ENCODE results near the gene PPP1R1A.
A peak's percentile ranks its signal among the peaks of the same experiment; 100 is the strongest.

The PPP1R1A gene

GRCh38 chr12:54589964-54590363 is 1.5 kb upstream of the PPP1R1A start:
- H3K4me1 Mint-ChIP-seq: peaks cover 10% of the 10 kb centered on the region
- H3K36me3 Mint-ChIP-seq: no peaks in the 10 kb centered on the region
- H3K27ac Mint-ChIP-seq: peak overlapping the region; percentile 5
- H3K9me3 Mint-ChIP-seq: no peaks in the 10 kb centered on the region
- H3K27me3 Mint-ChIP-seq: peaks cover 34% of the 10 kb centered on the region
- peak overlapping the region; percentile 51 for H3K4me3 Mint-ChIP-seq

- Mint-ChIP-seq H3K9me3 (no peaks in the 10 kb centered on the region), H3K27ac (no peak overlapping the region), H3K36me3 (no peaks in the 10 kb centered on the region), H3K27me3 (peaks cover 36% of the 10 kb centered on the region), H3K4me3 (peak overlapping the region; percentile 75), H3K4me1 (peaks cover 10% of the 10 kb centered on the region)
Measured at GRCh38 chr12:54588890-54589267, 420 bp upstream of the PPP1R1A start.

GRCh38 chr12:54587315-54587873 is 1.1 kb downstream of the PPP1R1A start:
- Mint-ChIP-seq H3K9me3 (no peaks in the 10 kb centered on the region), H3K27ac (no peak overlapping the region), H3K36me3 (no peaks in the 10 kb centered on the region), H3K4me3 (peak overlapping the region; percentile 40), H3K4me1 (peaks cover 10% of the 10 kb centered on the region), H3K27me3 (peaks cover 37% of the 10 kb centered on the region)

- Mint-ChIP-seq H3K27me3 (peaks cover 37% of the 10 kb centered on the region), H3K9me3 (no peaks in the 10 kb centered on the region), H3K27ac (no peak overlapping the region), H3K36me3 (no peaks in the 10 kb centered on the region), H3K4me3 (no peak overlapping the region), H3K4me1 (peaks cover 10% of the 10 kb centered on the region)
Measured at GRCh38 chr12:54586620-54587019, 1.8 kb downstream of the PPP1R1A start.

- no peak overlapping the region for H3K4me3 Mint-ChIP-seq
Measured at GRCh38 chr12:54585243-54585642, 3.2 kb downstream of the PPP1R1A start.

GRCh38 chr12:54584128-54584527 is 4.3 kb downstream of the PPP1R1A start:
- H3K9me3 Mint-ChIP-seq: no peaks in the 10 kb centered on the region
- H3K4me3 Mint-ChIP-seq: no peak overlapping the region
- H3K4me1 Mint-ChIP-seq: peaks cover 11% of the 10 kb centered on the region
- H3K27ac Mint-ChIP-seq: no peak overlapping the region
- no peaks in the 10 kb centered on the region for H3K36me3 Mint-ChIP-seq
- H3K27me3 Mint-ChIP-seq: peaks cover 25% of the 10 kb centered on the region

More at GRCh38 chr12:54585243-54585642, 3.2 kb downstream of the PPP1R1A start:
- no peaks in the 10 kb centered on the region for H3K9me3 Mint-ChIP-seq
- H3K36me3 Mint-ChIP-seq: no peaks in the 10 kb centered on the region
- H3K27ac Mint-ChIP-seq: no peak overlapping the region
- H3K4me1 Mint-ChIP-seq: peaks cover 10% of the 10 kb centered on the region
- peaks cover 35% of the 10 kb centered on the region for H3K27me3 Mint-ChIP-seq

GRCh38 chr12:54583726-54584125 is 4.7 kb downstream of the PPP1R1A start:
- H3K27me3 Mint-ChIP-seq: peaks cover 21% of the 10 kb centered on the region
- H3K4me3 Mint-ChIP-seq: no peak overlapping the region
- no peak overlapping the region for H3K27ac Mint-ChIP-seq

GRCh38 chr12:54581412-54581811 is 7.0 kb downstream of the PPP1R1A start:
- Mint-ChIP-seq H3K27ac (no peak overlapping the region), H3K36me3 (no peaks in the 10 kb centered on the region), H3K4me1 (peaks cover 5% of the 10 kb centered on the region), H3K27me3 (peaks cover 11% of the 10 kb centered on the region), H3K4me3 (no peak overlapping the region), H3K9me3 (no peaks in the 10 kb centered on the region)

More at GRCh38 chr12:54583726-54584125, 4.7 kb downstream of the PPP1R1A start:
- H3K9me3 Mint-ChIP-seq: no peaks in the 10 kb centered on the region
- H3K4me1 Mint-ChIP-seq: peaks cover 7% of the 10 kb centered on the region
- H3K36me3 Mint-ChIP-seq: no peaks in the 10 kb centered on the region

- H3K4me3 Mint-ChIP-seq: no peak overlapping the region
- H3K36me3 Mint-ChIP-seq: peaks cover 3% of the 10 kb centered on the region
- no peaks in the 10 kb centered on the region for H3K9me3 Mint-ChIP-seq
- H3K27ac Mint-ChIP-seq: no peak overlapping the region
- peaks cover 2% of the 10 kb centered on the region for H3K27me3 Mint-ChIP-seq
- peaks cover 5% of the 10 kb centered on the region for H3K4me1 Mint-ChIP-seq
Measured at GRCh38 chr12:54579696-54580333, 8.6 kb downstream of the PPP1R1A start.

- no peak overlapping the region for H3K27ac Mint-ChIP-seq
Measured at GRCh38 chr12:54579258-54579657, 9.2 kb downstream of the PPP1R1A start.

GRCh38 chr12:54578778-54579177 is 9.7 kb downstream of the PPP1R1A start:
- Mint-ChIP-seq H3K27ac (no peak overlapping the region), H3K9me3 (no peaks in the 10 kb centered on the region)

More at GRCh38 chr12:54579258-54579657, 9.2 kb downstream of the PPP1R1A start:
- Mint-ChIP-seq H3K36me3 (peaks cover 3% of the 10 kb centered on the region), H3K4me1 (peaks cover 5% of the 10 kb centered on the region), H3K27me3 (peaks cover 1% of the 10 kb centered on the region), H3K9me3 (no peaks in the 10 kb centered on the region), H3K4me3 (no peak overlapping the region)

GRCh38 chr12:54572881-54573280 is 15.6 kb downstream of the PPP1R1A start:
- no peaks in the 10 kb centered on the region for H3K9me3 Mint-ChIP-seq
- H3K36me3 Mint-ChIP-seq: peaks cover 7% of the 10 kb centered on the region
- no peak overlapping the region for H3K4me3 Mint-ChIP-seq

More at GRCh38 chr12:54578778-54579177, 9.7 kb downstream of the PPP1R1A start:
- Mint-ChIP-seq H3K4me3 (no peak overlapping the region), H3K36me3 (peaks cover 3% of the 10 kb centered on the region), H3K27me3 (peaks cover 1% of the 10 kb centered on the region), H3K4me1 (peaks cover 5% of the 10 kb centered on the region)

GRCh38 chr12:54571193-54572188 is 17.0 kb downstream of the PPP1R1A start:
- H3K4me1 Mint-ChIP-seq: no peaks in the 10 kb centered on the region
- no peaks in the 10 kb centered on the region for H3K9me3 Mint-ChIP-seq
- peaks cover 7% of the 10 kb centered on the region for H3K36me3 Mint-ChIP-seq
- H3K4me3 Mint-ChIP-seq: no peak overlapping the region
- H3K27me3 Mint-ChIP-seq: no peaks in the 10 kb centered on the region
- no peak overlapping the region for H3K27ac Mint-ChIP-seq

More at GRCh38 chr12:54572881-54573280, 15.6 kb downstream of the PPP1R1A start:
- H3K27me3 Mint-ChIP-seq: no peaks in the 10 kb centered on the region
- H3K27ac Mint-ChIP-seq: no peak overlapping the region
- no peaks in the 10 kb centered on the region for H3K4me1 Mint-ChIP-seq

- Mint-ChIP-seq H3K27ac (no peak overlapping the region), H3K4me1 (no peaks in the 10 kb centered on the region), H3K9me3 (no peaks in the 10 kb centered on the region), H3K27me3 (no peaks in the 10 kb centered on the region), H3K4me3 (no peak overlapping the region), H3K36me3 (peaks cover 4% of the 10 kb centered on the region)
Measured at GRCh38 chr12:54569995-54570528, 18.4 kb downstream of the PPP1R1A start.

- H3K4me3 Mint-ChIP-seq: no peak overlapping the region
- H3K36me3 Mint-ChIP-seq: peaks cover 4% of the 10 kb centered on the region
Measured at GRCh38 chr12:54569072-54569471, 19.4 kb downstream of the PPP1R1A start.

More at GRCh38 chr12:54569072-54569471, 19.4 kb downstream of the PPP1R1A start:
- no peak overlapping the region for H3K27ac Mint-ChIP-seq
- no peaks in the 10 kb centered on the region for H3K9me3 Mint-ChIP-seq
- no peaks in the 10 kb centered on the region for H3K27me3 Mint-ChIP-seq
- H3K4me1 Mint-ChIP-seq: no peaks in the 10 kb centered on the region
